Cardiac muscle cell (in vitro differentiated cells and primary cell): ENCODE data around the gene CCDC117. TPM values are rescaled to one million over a fixed set of nuclear protein-coding genes. Genes with fewer than 3 reads are reported as not detected.

Experiments used
- DNase-seq, 2 donors: peaks; one replicate each; pipeline versions ENCODE4 v3.0.0 to v3.0.0-alpha.2; 2010 to 2017; ENCODE audit warnings: low read depth in 1 of 2, low spot score in 1 of 2
- H3K27ac ChIP-seq: fragments of 200-600 bp; sonication (generic); 2 replicates; pipeline ENCODE4 v1.5.1; 2016
- H3K27me3 ChIP-seq: fragments of 200-600 bp; sonication (generic); 2 replicates; pipeline ENCODE4 v1.6.0; 2016; ENCODE audit warnings: control low read depth
- H3K36me3 ChIP-seq: fragments of 200-600 bp; sonication (generic); 2 replicates; pipeline ENCODE4 v1.5.1; 2016; ENCODE audit warnings: control low read depth
- H3K4me1 ChIP-seq: fragments of 200-600 bp; sonication (generic); 2 replicates; pipeline ENCODE4 v1.8.1; 2017; ENCODE audit warnings: low read depth, mild to moderate bottlenecking, mixed run types
- H3K4me3 ChIP-seq: fragments of 200-600 bp; sonication (generic); 2 replicates; pipeline ENCODE4 v1.5.1; 2016; ENCODE audit warnings: mild to moderate bottlenecking
- H3K9me3 ChIP-seq: fragments of 200-600 bp; sonication (generic); 2 replicates; pipeline ENCODE4 v1.5.1; 2017; ENCODE audit warnings: low read depth, mild to moderate bottlenecking, control low read depth
- CTCF ChIP-seq: IDR thresholded peaks from 2 replicates; pipeline ENCODE4 v1.5.1; 2012; ENCODE audit warnings: low read depth, mild to moderate bottlenecking, low read length
- polyA plus RNA-seq: library from polyadenylated mRNA; unstranded; fragments of >200 nt; fragmentation: Nextera tagmentation; extraction: Ambion mirVana; gene quantifications from 2 replicates; pipeline ENCODE4 v1.2.1, GENCODE V29; 2016
- total RNA-seq: library from RNA; depleted of rRNA; stranded (reverse); fragments of >200 nt; gene quantifications from 2 replicates; pipeline ENCODE4 v1.2.3, GENCODE V29; 2016

The CCDC117 gene
- total and polyA plus RNA-seq, 2 experiments from 2014 or later, result 29.1 to 37.9 TPM

- H3K27me3 ChIP-seq, result no peaks in the 10 kb centered on the region
- H3K9me3 ChIP-seq, result no peaks in the 10 kb centered on the region
- H3K4me3 ChIP-seq, result no peak overlapping the region
- no peak overlapping the region for H3K27ac ChIP-seq
- DNase-seq, result no peak
- H3K36me3 ChIP-seq, result no peaks in the 10 kb centered on the region
- H3K4me1 ChIP-seq, result no peaks in the 10 kb centered on the region
- TF ChIP-seq CTCF, result no peak
Measured at GRCh38 chr22:28831140-28832072, 58.9 kb downstream of the CCDC117 start.

GRCh38 chr22:28832731-28833130 lies 60.2 kb downstream of the CCDC117 start:
- DNase-seq, result no peak
- Histone ChIP-seq H3K36me3 (no peaks in the 10 kb centered on the region), H3K27me3 (no peaks in the 10 kb centered on the region), H3K9me3 (no peaks in the 10 kb centered on the region), H3K4me1 (no peaks in the 10 kb centered on the region), H3K4me3 (no peak overlapping the region), H3K27ac (no peak overlapping the region)
- TF ChIP-seq CTCF, result no peak

GRCh38 chr22:28833276-28833923 lies 60.9 kb downstream of the CCDC117 start:
- no peaks in the 10 kb centered on the region for H3K9me3 ChIP-seq
- no peak for TF ChIP-seq CTCF
- H3K36me3 ChIP-seq, result no peaks in the 10 kb centered on the region
- no peaks in the 10 kb centered on the region for H3K27me3 ChIP-seq
- no peak overlapping the region for H3K27ac ChIP-seq
- H3K4me1 ChIP-seq, result no peaks in the 10 kb centered on the region
- H3K4me3 ChIP-seq, result no peak overlapping the region
- DNase-seq, result no peak

- Histone ChIP-seq H3K27me3 (no peaks in the 10 kb centered on the region), H3K9me3 (no peaks in the 10 kb centered on the region), H3K36me3 (no peaks in the 10 kb centered on the region), H3K4me1 (no peaks in the 10 kb centered on the region), H3K4me3 (no peak overlapping the region), H3K27ac (no peak overlapping the region)
- no peak for DNase-seq
- TF ChIP-seq CTCF, result no peak
Measured at GRCh38 chr22:28835630-28836189, 63.2 kb downstream of the CCDC117 start.

GRCh38 chr22:28837640-28838039 lies 65.1 kb downstream of the CCDC117 start:
- no peak for DNase-seq
- H3K36me3 ChIP-seq, result no peaks in the 10 kb centered on the region
- H3K4me3 ChIP-seq, result no peak overlapping the region
- no peaks in the 10 kb centered on the region for H3K9me3 ChIP-seq
- no peak overlapping the region for H3K27ac ChIP-seq
- no peaks in the 10 kb centered on the region for H3K27me3 ChIP-seq
- no peaks in the 10 kb centered on the region for H3K4me1 ChIP-seq
- TF ChIP-seq CTCF, result no peak

Other genes with a start within 250 kb of the CCDC117 start
- gene TTC28, start 92.9 kb upstream of the CCDC117 start, total RNA-seq, result 57.5 and 109 TPM in 2 replicates
- gene TTC28, start 92.9 kb upstream of the CCDC117 start, polyA plus RNA-seq, result 27.3 and 35.2 TPM in 2 replicates
- gene CHEK2, start 30.9 kb upstream of the CCDC117 start, total RNA-seq, result 8.1 and 30.3 TPM in 2 replicates
- 15.0 and 28.4 TPM in 2 replicates for gene CHEK2, start 30.9 kb upstream of the CCDC117 start, polyA plus RNA-seq
- 21.5 and 22.9 TPM in 2 replicates for gene HSCB, start 30.7 kb upstream of the CCDC117 start, total RNA-seq
- 14.6 and 27.0 TPM in 2 replicates for gene HSCB, start 30.7 kb upstream of the CCDC117 start, polyA plus RNA-seq
- gene XBP1, start 27.9 kb downstream of the CCDC117 start, total RNA-seq, result 96.8 and 174 TPM in 2 replicates
- 115 and 179 TPM in 2 replicates for gene XBP1, start 27.9 kb downstream of the CCDC117 start, polyA plus RNA-seq
- gene ZNRF3, start 110.9 kb downstream of the CCDC117 start, total RNA-seq, result 35.4 and 40.4 TPM in 2 replicates
- 23.8 and 25.5 TPM in 2 replicates for gene ZNRF3, start 110.9 kb downstream of the CCDC117 start, polyA plus RNA-seq